ENCODE data around the gene CAPN10. TPM values are rescaled to one million over a fixed set of nuclear protein-coding genes. Genes with fewer than 3 reads are reported as not detected.

CAPN10 gene
- total RNA-seq, 4 donors from 2014 or later, result 2.8 to 39.6 (median 21.6) TPM

GRCh38 chr2:240574386-240575100 is 12.0 kb upstream of the CAPN10 start:
- H3K4me1 ChIP-seq, result peaks cover 1 to 6% of the 10 kb centered on the region in 2 donors
- H3K4me3 ChIP-seq, result no peak overlapping the region
- intact Hi-C loops (cut with DNase I; ENCODE audit: low total_unique reads), result no loop called here
- no peaks in the 10 kb centered on the region for H3K9me3 ChIP-seq
- H3K36me3 ChIP-seq, result no peaks in the 10 kb centered on the region
- no peak for DNase-seq
- H3K27ac ChIP-seq, result no peak overlapping the region
- H3K27me3 ChIP-seq, result no peaks in the 10 kb centered on the region
- TF ChIP-seq POLR2A (IDR thresholded peaks at IDR 0.05), result no peak
- TF ChIP-seq, protein P1, sequence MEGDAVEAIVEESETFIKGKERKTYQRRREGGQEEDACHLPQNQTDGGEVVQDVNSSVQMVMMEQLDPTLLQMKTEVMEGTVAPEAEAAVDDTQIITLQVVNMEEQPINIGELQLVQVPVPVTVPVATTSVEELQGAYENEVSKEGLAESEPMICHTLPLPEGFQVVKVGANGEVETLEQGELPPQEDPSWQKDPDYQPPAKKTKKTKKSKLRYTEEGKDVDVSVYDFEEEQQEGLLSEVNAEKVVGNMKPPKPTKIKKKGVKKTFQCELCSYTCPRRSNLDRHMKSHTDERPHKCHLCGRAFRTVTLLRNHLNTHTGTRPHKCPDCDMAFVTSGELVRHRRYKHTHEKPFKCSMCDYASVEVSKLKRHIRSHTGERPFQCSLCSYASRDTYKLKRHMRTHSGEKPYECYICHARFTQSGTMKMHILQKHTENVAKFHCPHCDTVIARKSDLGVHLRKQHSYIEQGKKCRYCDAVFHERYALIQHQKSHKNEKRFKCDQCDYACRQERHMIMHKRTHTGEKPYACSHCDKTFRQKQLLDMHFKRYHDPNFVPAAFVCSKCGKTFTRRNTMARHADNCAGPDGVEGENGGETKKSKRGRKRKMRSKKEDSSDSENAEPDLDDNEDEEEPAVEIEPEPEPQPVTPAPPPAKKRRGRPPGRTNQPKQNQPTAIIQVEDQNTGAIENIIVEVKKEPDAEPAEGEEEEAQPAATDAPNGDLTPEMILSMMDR (IDR thresholded peaks at IDR 0.05), result no peak

- no peak overlapping the region for H3K4me3 ChIP-seq
- H3K27ac ChIP-seq, result no peak overlapping the region
- intact Hi-C loops (cut with DNase I; ENCODE audit: low total_unique reads), result no loop called here
- TF ChIP-seq POLR2A (IDR thresholded peaks at IDR 0.05), result no peak
- TF ChIP-seq, protein P1 (IDR thresholded peaks at IDR 0.05), result no peak
- peaks cover 0 to 5% of the 10 kb centered on the region in 2 donors for H3K4me1 ChIP-seq
- H3K27me3 ChIP-seq, result no peaks in the 10 kb centered on the region
- no peaks in the 10 kb centered on the region for H3K9me3 ChIP-seq
- DNase-seq, result no peak
- H3K36me3 ChIP-seq, result no peaks in the 10 kb centered on the region
Measured at GRCh38 chr2:240575101-240575965, 11.2 kb upstream of the CAPN10 start.

DNA sequence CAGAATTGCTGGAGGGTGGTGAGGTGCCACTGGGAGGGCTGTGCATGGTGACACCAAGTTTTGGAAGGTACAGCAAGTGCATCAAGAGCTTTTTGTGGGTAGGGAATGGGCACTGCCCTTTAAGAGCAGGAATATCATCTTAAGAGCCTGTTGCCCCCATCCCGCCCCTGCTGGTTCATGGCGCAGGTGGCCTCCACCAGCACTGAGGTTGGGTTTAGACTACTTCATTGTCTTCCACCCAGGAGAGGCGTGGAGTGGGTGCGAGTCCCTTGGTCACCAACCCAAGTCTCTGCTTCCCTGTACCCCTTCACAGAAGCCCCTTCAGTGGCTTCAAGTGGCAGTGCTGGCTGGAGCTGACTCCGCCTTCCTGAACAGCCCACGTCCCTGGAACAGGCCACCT is 10.5 kb upstream of the CAPN10 start:
- Histone ChIP-seq H3K4me3 (no peak overlapping the region), H3K9me3 (no peaks in the 10 kb centered on the region), H3K4me1 (peaks cover 0 to 5% of the 10 kb centered on the region in 2 donors), H3K27ac (no peak overlapping the region), H3K27me3 (no peaks in the 10 kb centered on the region), H3K36me3 (no peaks in the 10 kb centered on the region)
- no peak for TF ChIP-seq POLR2A (IDR thresholded peaks at IDR 0.05)
- no peak for DNase-seq
- intact Hi-C loops (cut with DNase I; ENCODE audit: low total_unique reads), result no loop called here

DNA sequence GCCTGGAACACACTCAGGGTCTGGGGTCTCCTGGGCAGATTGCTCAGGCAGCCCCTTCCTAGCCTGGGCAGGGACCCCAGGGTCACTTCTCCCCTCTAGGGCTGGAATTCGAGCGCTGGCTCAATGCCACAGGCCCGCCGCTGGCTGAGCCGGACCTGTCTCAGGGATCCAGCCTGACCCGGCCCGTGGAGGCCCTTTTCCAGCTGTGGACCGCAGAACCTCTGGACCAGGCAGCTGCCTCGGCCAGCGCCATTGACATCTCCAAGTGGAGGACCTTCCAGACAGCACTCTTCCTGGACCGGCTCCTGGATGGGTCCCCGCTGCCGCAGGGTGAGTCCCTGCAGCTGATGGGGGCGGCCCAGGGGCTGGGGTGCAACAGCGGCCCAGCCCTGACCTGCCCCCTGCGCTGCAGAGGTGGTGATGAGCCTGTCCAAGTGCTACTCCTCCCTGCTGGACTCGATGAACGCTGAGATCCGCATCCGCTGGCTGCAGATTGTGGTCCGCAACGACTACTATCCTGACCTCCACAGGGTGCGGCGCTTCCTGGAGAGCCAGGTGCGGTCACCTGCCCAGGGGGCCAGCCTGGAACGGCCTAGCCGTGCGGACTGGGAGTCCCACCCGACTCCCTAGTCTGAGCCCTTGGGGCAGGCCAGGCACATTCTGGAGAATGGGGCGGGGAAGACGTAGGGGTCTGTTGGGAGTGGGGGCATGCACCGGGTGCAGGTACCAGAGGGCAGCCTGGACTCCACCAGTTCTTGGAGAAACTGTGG is 9.9 kb upstream of the CAPN10 start:
- no peak for DNase-seq
- Histone ChIP-seq H3K36me3 (no peaks in the 10 kb centered on the region), H3K4me3 (no peak overlapping the region), H3K9me3 (no peaks in the 10 kb centered on the region), H3K27ac (no peak overlapping the region), H3K4me1 (peaks cover 0 to 5% of the 10 kb centered on the region in 2 donors), H3K27me3 (no peaks in the 10 kb centered on the region)
- TF ChIP-seq, protein P1 (IDR thresholded peaks at IDR 0.05), result no peak
- TF ChIP-seq POLR2A (IDR thresholded peaks at IDR 0.05), result no peak
- intact Hi-C loops (cut with DNase I; ENCODE audit: low total_unique reads), result no loop called here

- no peaks in the 10 kb centered on the region for H3K27me3 ChIP-seq
- TF ChIP-seq POLR2A (IDR thresholded peaks at IDR 0.05), result no peak
- TF ChIP-seq, protein P1 (IDR thresholded peaks at IDR 0.05), result no peak
- H3K27ac ChIP-seq, result no peak overlapping the region
- H3K9me3 ChIP-seq, result no peaks in the 10 kb centered on the region
- no peaks in the 10 kb centered on the region for H3K36me3 ChIP-seq
- no peak overlapping the region for H3K4me3 ChIP-seq
- intact Hi-C loops (cut with DNase I; ENCODE audit: low total_unique reads), result no loop called here
- no peak for DNase-seq
- peaks cover 0 to 5% of the 10 kb centered on the region in 2 donors for H3K4me1 ChIP-seq
Measured at GRCh38 chr2:240577281-240578109, 9.0 kb upstream of the CAPN10 start.

All from uterus (tissue), 4 donors.